H9 (cell line): ENCODE measurements around the gene C17orf113. TPM values are rescaled to one million over a fixed set of nuclear protein-coding genes. Genes with fewer than 3 reads are reported as not detected.

Experiments used
- DNase-seq: peaks from one replicate; pipeline ENCODE4 v3.0.0-alpha.2; 2017
- H2AFZ ChIP-seq: one replicate; pipeline ENCODE4 v1.6.1; 2013; ENCODE audit warnings: mild to moderate bottlenecking, low read length, control low read depth, moderate library complexity
- H2AK5ac ChIP-seq: 2 replicates; pipeline ENCODE4 v1.6.1; 2013; ENCODE audit warnings: low read length, control low read depth, mixed read lengths; ENCODE audit not compliant: insufficient read length
- H2BK120ac ChIP-seq: one replicate; pipeline ENCODE4 v1.6.1; 2013; ENCODE audit warnings: low read depth, mild to moderate bottlenecking, low read length, control low read depth, inconsistent platforms; ENCODE audit not compliant: poor library complexity, severe bottlenecking
- H2BK12ac ChIP-seq: 2 replicates; pipeline ENCODE4 v1.6.1; 2013; ENCODE audit warnings: low read length, control low read depth, mixed read lengths, low read depth; ENCODE audit not compliant: insufficient read length
- H2BK15ac ChIP-seq: 2 replicates; pipeline ENCODE4 v1.6.1; 2013; ENCODE audit warnings: low read depth, low read length, control low read depth
- H2BK20ac ChIP-seq: one replicate; pipeline ENCODE4 v1.6.1; 2013; ENCODE audit warnings: low read depth, mild to moderate bottlenecking, low read length, control low read depth, inconsistent platforms; ENCODE audit not compliant: poor library complexity, severe bottlenecking
- H2BK5ac ChIP-seq: 2 replicates; pipeline ENCODE4 v1.6.1; 2013; ENCODE audit warnings: low read length, control low read depth, mixed read lengths; ENCODE audit not compliant: insufficient read length
- H3K14ac ChIP-seq: 2 replicates; pipeline ENCODE4 v1.6.1; 2013; ENCODE audit warnings: low read length, control low read depth; ENCODE audit not compliant: insufficient read depth
- H3K18ac ChIP-seq: 2 replicates; pipeline ENCODE4 v1.6.1; 2013; ENCODE audit warnings: low read depth, mild to moderate bottlenecking, mixed read lengths, low read length, control low read depth; ENCODE audit not compliant: insufficient read length
- H3K23ac ChIP-seq: 2 replicates; pipeline ENCODE4 v1.6.1; 2013; ENCODE audit warnings: low read length, control low read depth, mixed read lengths, low read depth; ENCODE audit not compliant: insufficient read length
- H3K23me2 ChIP-seq: 2 replicates; pipeline ENCODE4 v1.6.1; 2013; ENCODE audit warnings: low read depth, mild to moderate bottlenecking, mixed read lengths, low read length, control low read depth; ENCODE audit not compliant: insufficient read length, poor library complexity, severe bottlenecking
- H3K27ac ChIP-seq: 2 replicates; pipeline ENCODE4 v1.5.1; 2013; ENCODE audit warnings: low read length, control low read depth, mixed read lengths, low read depth; ENCODE audit not compliant: insufficient read length
- H3K27me3 ChIP-seq: 2 replicates; pipeline ENCODE4 v1.6.1; 2013; ENCODE audit warnings: low read length, control low read depth, inconsistent platforms; ENCODE audit not compliant: insufficient read depth
- H3K4ac ChIP-seq: 2 replicates; pipeline ENCODE4 v1.6.1; 2013; ENCODE audit warnings: low read depth, mild to moderate bottlenecking, control low read depth, inconsistent platforms, low read length, moderate library complexity
- H3K4me1 ChIP-seq: 2 replicates; pipeline ENCODE4 v1.6.1; 2013; ENCODE audit warnings: low read length, control low read depth, inconsistent platforms; ENCODE audit not compliant: insufficient read depth
- H3K4me2 ChIP-seq: 2 replicates; pipeline ENCODE4 v1.6.1; 2013; ENCODE audit warnings: low read length, control low read depth, mixed read lengths; ENCODE audit not compliant: insufficient read length, insufficient read depth
- H3K56ac ChIP-seq: 2 replicates; pipeline ENCODE4 v1.6.1; 2013; ENCODE audit warnings: low read depth, mild to moderate bottlenecking, mixed read lengths, low read length, control low read depth; ENCODE audit not compliant: insufficient read length
- H3K79me1 ChIP-seq: 2 replicates; pipeline ENCODE4 v1.6.1; 2013; ENCODE audit warnings: low read depth, mild to moderate bottlenecking, moderate library complexity, low read length, control low read depth, inconsistent platforms; ENCODE audit not compliant: insufficient read depth, poor library complexity, severe bottlenecking
- H3K79me2 ChIP-seq: 2 replicates; pipeline ENCODE4 v1.6.1; 2013; ENCODE audit warnings: low read length, control low read depth, inconsistent platforms; ENCODE audit not compliant: insufficient read depth
- H3K9ac ChIP-seq: 2 replicates; pipeline ENCODE4 v1.6.1; 2013; ENCODE audit warnings: low read length, control low read depth, mixed read lengths; ENCODE audit not compliant: insufficient read length; ENCODE audit errors: extremely low read depth
- H3K9me3 ChIP-seq: one replicate; pipeline ENCODE4 v1.6.1; 2013; ENCODE audit warnings: low read depth, low read length, inconsistent platforms; ENCODE audit not compliant: control insufficient read depth
- H3T11ph ChIP-seq: one replicate; pipeline ENCODE4 v1.6.1; 2013; ENCODE audit warnings: mild to moderate bottlenecking, low read length, control low read depth, inconsistent platforms
- H4K20me1 ChIP-seq: one replicate; pipeline ENCODE4 v1.6.1; 2013; ENCODE audit not compliant: control insufficient read depth, insufficient read length, insufficient read depth
- H4K5ac ChIP-seq: 2 replicates; pipeline ENCODE4 v1.6.1; 2013; ENCODE audit warnings: low read depth, mild to moderate bottlenecking, mixed read lengths, low read length, control low read depth; ENCODE audit not compliant: insufficient read length
- H4K8ac ChIP-seq: replicated peaks from 2 replicates; pipeline ENCODE4 v1.6.1; 2013; ENCODE audit warnings: low read length, control low read depth, mixed read lengths, low read depth; ENCODE audit not compliant: insufficient read length
- H4K91ac ChIP-seq: 2 replicates; pipeline ENCODE4 v1.6.1; 2013; ENCODE audit warnings: low read depth, mild to moderate bottlenecking, moderate library complexity, mixed read lengths, low read length, control low read depth; ENCODE audit not compliant: insufficient read length
- H3K27ac Mint-ChIP-seq, 3 experiments: 2 replicates in 2 of 3; 3 replicates in 1 of 3; pipeline ENCODE4 v1.8.0; 2020 to 2021; ENCODE audit warnings: mixed read lengths in 3 of 3, mild to moderate bottlenecking in 1 of 3, moderate library complexity in 1 of 3
- H3K27me3 Mint-ChIP-seq: 2 replicates; pipeline ENCODE4 v1.8.0; 2021; ENCODE audit warnings: low read depth, mild to moderate bottlenecking, moderate library complexity, mixed read lengths
- H3K36me3 Mint-ChIP-seq, 3 experiments: 2 replicates in 2 of 3; 3 replicates in 1 of 3; pipeline ENCODE4 v1.8.0; 2020 to 2021; ENCODE audit warnings: low read depth in 3 of 3, mixed read lengths in 3 of 3; ENCODE audit not compliant: insufficient read depth in 1 of 3
- H3K4me1 Mint-ChIP-seq, 2 experiments: 2 replicates each; pipeline ENCODE4 v1.8.0; 2020; ENCODE audit warnings: mixed read lengths in 2 of 2
- H3K4me3 Mint-ChIP-seq, 2 experiments: 2 replicates in 1 of 2; 3 replicates in 1 of 2; pipeline ENCODE4 v1.8.0; 2020 to 2021; ENCODE audit warnings: mild to moderate bottlenecking in 2 of 2, mixed read lengths in 2 of 2, moderate library complexity in 1 of 2
- H3K9me3 Mint-ChIP-seq, 2 experiments: 2 replicates in 1 of 2; 3 replicates in 1 of 2; pipeline ENCODE4 v1.8.0; 2020; ENCODE audit warnings: mild to moderate bottlenecking in 2 of 2, mixed read lengths in 2 of 2, moderate library complexity in 1 of 2
- WGBS: extraction: QIAGEN DNeasy Blood & Tissue Kit; methylation state at CpG from one replicate; pipeline ENCODE4 v1.1.7; 2013; ENCODE audit warnings: missing lambda C conversion rate, low lambda C conversion rate, mixed read lengths; ENCODE audit not compliant: insufficient read length; ENCODE audit errors: extremely low coverage; 5-methylcytosine and 5-hydroxymethylcytosine counted together
- total RNA-seq: library from RNA; stranded (reverse); gene quantifications from 2 replicates; pipeline ENCODE4 v1.2.1, GENCODE V29; 2021
- TF ChIP-seq, protein P1 (sequence below): fragments of 200-600 bp; sonication (generic); conservative IDR thresholded peaks from 3 replicates; pipeline ENCODE4 v1.8.0; 2021; ENCODE audit warnings: antibody characterized with exemption, mild to moderate bottlenecking

The C17orf113 gene
- total RNA-seq, 1 experiment from 2014 or later = 1.0 TPM

DNA sequence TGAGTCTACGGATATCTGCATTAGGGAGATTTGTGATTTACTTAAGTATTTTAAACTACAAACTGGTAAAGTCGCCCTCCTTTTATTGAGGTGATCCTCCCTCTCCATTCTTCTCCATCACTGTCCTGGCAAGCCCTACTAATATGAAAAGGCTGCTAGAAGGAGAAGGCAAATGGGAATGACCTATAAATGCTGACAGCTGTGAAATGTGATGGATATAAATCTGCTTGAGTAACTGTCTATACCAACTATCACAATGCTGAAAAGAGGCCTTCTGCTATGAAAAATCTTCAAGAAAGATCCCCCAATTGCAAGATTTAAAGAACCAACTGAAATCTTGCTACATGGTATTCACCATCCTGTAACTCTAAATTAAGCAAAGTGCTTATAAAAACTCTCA, 48.7 kb downstream of the C17orf113 start:
- Mint-ChIP-seq H3K27me3 (no peaks in the 10 kb centered on the region), H3K9me3 (no peaks in the 10 kb centered on the region), H3K27ac (no peak overlapping the region), H3K4me1 (0 out of 4 replicates have a peak, but pooled peaks cover 0 to 4% of the 10 kb centered on the region in 2 experiments), H3K4me3 (no peak overlapping the region), H3K36me3 (peaks cover 25 to 60% (median 54%) of the 10 kb centered on the region in 3 experiments; a peak in 6 of 7 replicates)
- H3T11ph ChIP-seq = no peak overlapping the region
- no peaks in the 10 kb centered on the region for H3K27me3 ChIP-seq
- TF ChIP-seq, protein P1, sequence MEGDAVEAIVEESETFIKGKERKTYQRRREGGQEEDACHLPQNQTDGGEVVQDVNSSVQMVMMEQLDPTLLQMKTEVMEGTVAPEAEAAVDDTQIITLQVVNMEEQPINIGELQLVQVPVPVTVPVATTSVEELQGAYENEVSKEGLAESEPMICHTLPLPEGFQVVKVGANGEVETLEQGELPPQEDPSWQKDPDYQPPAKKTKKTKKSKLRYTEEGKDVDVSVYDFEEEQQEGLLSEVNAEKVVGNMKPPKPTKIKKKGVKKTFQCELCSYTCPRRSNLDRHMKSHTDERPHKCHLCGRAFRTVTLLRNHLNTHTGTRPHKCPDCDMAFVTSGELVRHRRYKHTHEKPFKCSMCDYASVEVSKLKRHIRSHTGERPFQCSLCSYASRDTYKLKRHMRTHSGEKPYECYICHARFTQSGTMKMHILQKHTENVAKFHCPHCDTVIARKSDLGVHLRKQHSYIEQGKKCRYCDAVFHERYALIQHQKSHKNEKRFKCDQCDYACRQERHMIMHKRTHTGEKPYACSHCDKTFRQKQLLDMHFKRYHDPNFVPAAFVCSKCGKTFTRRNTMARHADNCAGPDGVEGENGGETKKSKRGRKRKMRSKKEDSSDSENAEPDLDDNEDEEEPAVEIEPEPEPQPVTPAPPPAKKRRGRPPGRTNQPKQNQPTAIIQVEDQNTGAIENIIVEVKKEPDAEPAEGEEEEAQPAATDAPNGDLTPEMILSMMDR = no peak
- no peaks in the 10 kb centered on the region for H4K20me1 ChIP-seq
- no CpG with 5 or more reads among the region's 2 CpGs for WGBS
- H2AFZ ChIP-seq = no peak overlapping the region
- DNase-seq = no peak
- H3K9me3 ChIP-seq = no peaks in the 10 kb centered on the region
- H3K27ac ChIP-seq = no peak overlapping the region
- no peak overlapping the region for H3K56ac ChIP-seq
- H3K4me1 ChIP-seq = no peaks in the 10 kb centered on the region
- no peak overlapping the region for H4K5ac ChIP-seq
- H3K14ac ChIP-seq = no peak overlapping the region
- no peak overlapping the region for H3K4ac ChIP-seq
- no peak overlapping the region for H3K4me2 ChIP-seq
- peaks cover 2% of the 10 kb centered on the region; the same call in 1 of the 2 replicates for H3K79me2 ChIP-seq
- H2BK12ac ChIP-seq = no peak overlapping the region
- no peak overlapping the region for H2BK15ac ChIP-seq
- H2BK20ac ChIP-seq = no peak overlapping the region
- H2BK120ac ChIP-seq = no peak overlapping the region
- no peak overlapping the region for H3K23ac ChIP-seq
- no peaks in the 10 kb centered on the region for H3K23me2 ChIP-seq
- H3K18ac ChIP-seq = no peak overlapping the region
- H2AK5ac ChIP-seq = no peak overlapping the region
- H2BK5ac ChIP-seq = no peak overlapping the region
- H4K91ac ChIP-seq = no peak overlapping the region
- no peak overlapping the region for H4K8ac ChIP-seq
- H3K79me1 ChIP-seq = no peaks in the 10 kb centered on the region
- H3K9ac ChIP-seq = no peak overlapping the region
